ENCODE measurements around the gene MZF1.

GRCh38 chr19:58557221-58558065, 15.7 kb downstream of the MZF1 start:
- TF ChIP-seq, protein P1, sequence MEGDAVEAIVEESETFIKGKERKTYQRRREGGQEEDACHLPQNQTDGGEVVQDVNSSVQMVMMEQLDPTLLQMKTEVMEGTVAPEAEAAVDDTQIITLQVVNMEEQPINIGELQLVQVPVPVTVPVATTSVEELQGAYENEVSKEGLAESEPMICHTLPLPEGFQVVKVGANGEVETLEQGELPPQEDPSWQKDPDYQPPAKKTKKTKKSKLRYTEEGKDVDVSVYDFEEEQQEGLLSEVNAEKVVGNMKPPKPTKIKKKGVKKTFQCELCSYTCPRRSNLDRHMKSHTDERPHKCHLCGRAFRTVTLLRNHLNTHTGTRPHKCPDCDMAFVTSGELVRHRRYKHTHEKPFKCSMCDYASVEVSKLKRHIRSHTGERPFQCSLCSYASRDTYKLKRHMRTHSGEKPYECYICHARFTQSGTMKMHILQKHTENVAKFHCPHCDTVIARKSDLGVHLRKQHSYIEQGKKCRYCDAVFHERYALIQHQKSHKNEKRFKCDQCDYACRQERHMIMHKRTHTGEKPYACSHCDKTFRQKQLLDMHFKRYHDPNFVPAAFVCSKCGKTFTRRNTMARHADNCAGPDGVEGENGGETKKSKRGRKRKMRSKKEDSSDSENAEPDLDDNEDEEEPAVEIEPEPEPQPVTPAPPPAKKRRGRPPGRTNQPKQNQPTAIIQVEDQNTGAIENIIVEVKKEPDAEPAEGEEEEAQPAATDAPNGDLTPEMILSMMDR (conservative IDR thresholded peaks at IDR 0.05; ENCODE audit: low read depth, low read length), result no peak
- TF ChIP-seq EZH2 (IDR thresholded peaks at IDR 0.05; ENCODE audit: borderline replicate concordance, low read depth, low read length, poor library complexity, severe bottlenecking), result no peak
